Gastrocnemius medialis (tissue), 4 donors: ENCODE measurements around the gene CUL9. TPM values are rescaled to one million over a fixed set of nuclear protein-coding genes. Genes with fewer than 3 reads are reported as not detected.

Source experiments
- ATAC-seq, 2 donors: fragments of 150-250 bp; one replicate each; pipeline ENCODE4 v1.9.1; 2016
- DNase-seq, 2 donors: peaks; one replicate each; pipeline ENCODE4 v3.0.0-alpha.2; 2019
- H3K27ac ChIP-seq, 4 donors: fragments of 200-600 bp; sonication (generic); 1 replicate in 1 of 4; 2 replicates in 3 of 4; pipeline ENCODE4 v1.5.1; 2016 to 2018; ENCODE audit warnings: mild to moderate bottlenecking in 2 of 4, moderate library complexity in 1 of 4
- H3K27me3 ChIP-seq, 3 donors: fragments of 200-600 bp; sonication (generic) in 2 of 3; 1 replicate in 1 of 3; 2 replicates in 2 of 3; pipeline versions ENCODE4 v1.5.1 to v1.6.0; 2016 to 2019; ENCODE audit warnings: mild to moderate bottlenecking in 1 of 3, moderate library complexity in 1 of 3
- H3K36me3 ChIP-seq, 2 donors: fragments of 200-600 bp; sonication (generic) in 1 of 2; one replicate each; pipeline ENCODE4 v1.5.1; 2017 to 2018
- H3K4me1 ChIP-seq, 2 donors: fragments of 200-600 bp; sonication (generic) in 1 of 2; one replicate each; pipeline ENCODE4 v1.5.1; 2016 to 2017; ENCODE audit warnings: mild to moderate bottlenecking in 2 of 2
- H3K4me3 ChIP-seq, 4 donors: fragments of 200-600 bp; sonication (generic) in 3 of 4; 1 replicate in 1 of 4; 2 replicates in 3 of 4; pipeline ENCODE4 v1.5.1; 2016 to 2019; ENCODE audit warnings: mild to moderate bottlenecking in 2 of 4
- H3K9me3 ChIP-seq, 3 donors: fragments of 200-600 bp; sonication (generic) in 2 of 3; 1 replicate in 1 of 3; 2 replicates in 2 of 3; pipeline ENCODE4 v1.5.1; 2016 to 2019
- POLR2A ChIP-seq, 2 donors: fragments of 450-650 bp; IDR thresholded peaks; one replicate each; pipeline ENCODE4 v1.6.1; 2017; ENCODE audit warnings: antibody characterized with exemption in 2 of 2, mild to moderate bottlenecking in 2 of 2, moderate library complexity in 2 of 2
- in situ Hi-C, 4 donors: fragments of 200-750 bp; cut with MboI; loops; one replicate each; pipeline versions ENCODE4 v1.15.0 to v1.8.0; 2017; ENCODE audit warnings: low sequenced_read_pairs in 4 of 4
- intact Hi-C: fragments of 100-400 bp; cut with DNase I; formaldehyde crosslinking; loops from one replicate; pipeline ENCODE4 v1.15.1; 2023; ENCODE audit warnings: low total_unique reads
- total RNA-seq, 4 donors: library from RNA; depleted of rRNA; stranded (reverse); fragments of >200 nt; gene quantifications; one replicate each; pipeline versions ENCODE4 v1.1.0 to v1.2.3, GENCODE V29; 2016
- TF ChIP-seq, protein P1 (sequence below), 5 experiments: fragments of 450-650 bp in 3 of 5; fragments of 200-600 bp in 2 of 5; sonication (generic) in 2 of 5; IDR thresholded peaks in 4 of 5; conservative IDR thresholded peaks in 1 of 5; 1 replicate in 4 of 5; 2 replicates in 1 of 5; pipeline ENCODE4 v1.5.1; 2016 to 2019; ENCODE audit warnings: antibody characterized with exemption in 5 of 5, mild to moderate bottlenecking in 3 of 5, moderate library complexity in 3 of 5

CUL9 gene
- total RNA-seq, 4 donors from 2014 or later = 5.3 to 20.1 (median 7.1) TPM

DNA sequence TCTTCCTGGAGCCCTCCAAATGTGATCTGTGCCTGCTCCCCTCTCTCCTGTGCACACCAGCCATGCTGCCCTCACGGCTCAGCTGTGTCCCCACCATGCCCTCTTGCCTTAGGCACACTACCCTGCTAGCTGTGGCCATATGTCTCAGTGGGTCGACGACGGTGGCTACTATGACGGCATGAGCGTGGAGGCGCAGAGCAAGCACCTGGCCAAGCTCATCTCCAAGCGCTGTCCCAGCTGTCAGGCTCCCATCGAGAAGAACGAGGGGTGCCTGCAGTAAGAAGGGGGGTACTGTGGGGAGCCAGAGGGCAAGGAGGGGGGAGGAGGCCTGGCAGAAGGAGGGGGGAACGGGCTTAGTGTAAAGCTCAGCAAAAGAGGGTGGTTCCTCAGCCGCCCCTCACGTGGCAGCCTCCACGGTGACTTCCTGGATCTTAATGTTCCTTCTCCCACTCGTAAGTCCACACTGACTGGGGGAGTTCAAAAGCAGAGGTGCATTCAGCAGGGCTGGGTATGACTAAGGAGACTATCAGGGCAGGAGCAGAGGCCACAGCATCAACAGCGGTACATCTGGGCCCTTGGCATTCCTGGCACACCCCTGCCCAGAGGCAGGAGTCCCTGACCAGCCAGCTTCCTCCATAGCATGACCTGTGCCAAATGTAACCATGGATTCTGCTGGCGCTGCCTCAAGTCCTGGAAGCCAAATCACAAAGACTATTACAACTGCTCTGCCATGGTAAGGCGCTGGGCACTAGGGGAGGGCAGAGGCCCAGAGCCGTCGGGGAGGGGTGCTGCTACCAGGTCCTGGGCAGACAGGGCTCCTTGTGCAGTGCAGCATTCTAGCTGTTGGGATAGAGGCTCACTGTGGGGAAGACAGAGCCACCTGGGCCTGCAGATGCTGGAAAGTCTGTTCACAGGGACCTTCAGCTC lies 39.3 kb downstream of the CUL9 start:
- intact Hi-C loops = no loop called here
- Histone ChIP-seq H3K4me1 (no peaks in the 10 kb centered on the region), H3K9me3 (no peaks in the 10 kb centered on the region), H3K4me3 (no peak overlapping the region), H3K36me3 (peaks cover 0 to 53% of the 10 kb centered on the region in 2 donors), H3K27me3 (no peaks in the 10 kb centered on the region), H3K27ac (no peak overlapping the region)
- no peak for DNase-seq
- in situ Hi-C loops = no loop called here
- ATAC-seq = no peak
- TF ChIP-seq, protein P1, sequence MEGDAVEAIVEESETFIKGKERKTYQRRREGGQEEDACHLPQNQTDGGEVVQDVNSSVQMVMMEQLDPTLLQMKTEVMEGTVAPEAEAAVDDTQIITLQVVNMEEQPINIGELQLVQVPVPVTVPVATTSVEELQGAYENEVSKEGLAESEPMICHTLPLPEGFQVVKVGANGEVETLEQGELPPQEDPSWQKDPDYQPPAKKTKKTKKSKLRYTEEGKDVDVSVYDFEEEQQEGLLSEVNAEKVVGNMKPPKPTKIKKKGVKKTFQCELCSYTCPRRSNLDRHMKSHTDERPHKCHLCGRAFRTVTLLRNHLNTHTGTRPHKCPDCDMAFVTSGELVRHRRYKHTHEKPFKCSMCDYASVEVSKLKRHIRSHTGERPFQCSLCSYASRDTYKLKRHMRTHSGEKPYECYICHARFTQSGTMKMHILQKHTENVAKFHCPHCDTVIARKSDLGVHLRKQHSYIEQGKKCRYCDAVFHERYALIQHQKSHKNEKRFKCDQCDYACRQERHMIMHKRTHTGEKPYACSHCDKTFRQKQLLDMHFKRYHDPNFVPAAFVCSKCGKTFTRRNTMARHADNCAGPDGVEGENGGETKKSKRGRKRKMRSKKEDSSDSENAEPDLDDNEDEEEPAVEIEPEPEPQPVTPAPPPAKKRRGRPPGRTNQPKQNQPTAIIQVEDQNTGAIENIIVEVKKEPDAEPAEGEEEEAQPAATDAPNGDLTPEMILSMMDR (IDR thresholded peaks at IDR 0.05 in 4 of 5, conservative IDR thresholded peaks at IDR 0.05 in 1 of 5) = no peak
- no peak for TF ChIP-seq POLR2A (IDR thresholded peaks at IDR 0.05)

DNA sequence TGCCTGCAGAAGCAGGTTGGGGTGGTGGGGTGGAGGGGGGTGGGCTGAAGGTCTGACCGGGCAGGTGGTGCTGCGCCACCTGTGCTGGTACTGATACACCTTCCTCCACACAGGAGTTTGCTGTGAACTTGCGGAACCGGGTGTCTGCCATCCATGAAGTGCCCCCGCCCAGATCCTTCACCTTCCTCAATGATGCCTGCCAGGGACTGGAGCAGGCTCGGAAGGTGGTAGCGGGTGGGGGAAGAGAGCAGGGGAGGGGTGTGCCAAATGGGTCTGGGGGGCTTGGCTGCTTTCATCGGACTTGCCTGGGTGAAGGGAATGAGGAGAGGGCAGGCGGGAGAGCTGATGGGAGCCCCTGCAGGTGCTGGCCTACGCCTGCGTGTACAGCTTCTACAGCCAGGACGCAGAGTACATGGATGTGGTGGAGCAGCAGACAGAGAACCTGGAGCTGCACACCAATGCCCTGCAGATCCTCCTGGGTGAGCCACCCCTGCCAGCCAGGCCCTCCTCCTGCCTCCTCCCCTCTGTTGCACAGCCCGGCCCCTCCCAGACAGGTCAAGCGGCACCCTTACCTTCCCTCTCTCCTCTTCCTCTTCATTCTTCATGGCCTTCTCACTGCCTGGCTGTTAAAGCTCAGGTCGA lies 40.5 kb downstream of the CUL9 start:
- intact Hi-C loops = no loop called here
- TF ChIP-seq, protein P1 (IDR thresholded peaks at IDR 0.05 in 4 of 5, conservative IDR thresholded peaks at IDR 0.05 in 1 of 5) = no peak
- TF ChIP-seq POLR2A (IDR thresholded peaks at IDR 0.05) = no peak
- no peaks in the 10 kb centered on the region for H3K9me3 ChIP-seq
- in situ Hi-C loops = no loop called here
- no peaks in the 10 kb centered on the region for H3K27me3 ChIP-seq
- DNase-seq = no peak
- no peak overlapping the region for H3K4me3 ChIP-seq
- no peak for ATAC-seq
- peaks cover 0 to 41% of the 10 kb centered on the region in 2 donors for H3K36me3 ChIP-seq
- no peak overlapping the region for H3K27ac ChIP-seq
- H3K4me1 ChIP-seq = no peaks in the 10 kb centered on the region

DNA sequence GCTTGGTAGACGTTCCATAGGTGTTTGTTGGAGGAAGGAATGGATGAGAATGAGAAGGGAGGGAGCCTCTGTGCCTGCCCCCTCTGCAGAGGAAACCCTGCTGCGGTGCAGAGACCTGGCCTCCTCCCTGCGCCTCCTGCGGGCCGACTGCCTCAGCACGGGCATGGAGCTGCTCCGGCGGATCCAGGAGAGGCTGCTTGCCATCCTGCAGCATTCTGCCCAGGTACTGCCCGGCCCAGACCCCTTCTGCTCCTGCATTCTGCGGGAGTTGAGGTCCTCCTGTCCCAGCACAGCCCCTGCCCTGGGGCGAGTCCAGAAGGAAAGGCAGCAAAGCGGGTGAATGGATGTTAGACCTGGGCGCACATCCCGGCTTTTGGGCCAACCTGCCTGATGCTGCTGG lies 41.2 kb downstream of the CUL9 start:
- Histone ChIP-seq H3K36me3 (peaks cover 0 to 35% of the 10 kb centered on the region in 2 donors), H3K4me1 (no peaks in the 10 kb centered on the region), H3K4me3 (no peak overlapping the region), H3K27ac (no peak overlapping the region), H3K9me3 (no peaks in the 10 kb centered on the region), H3K27me3 (no peaks in the 10 kb centered on the region)
- intact Hi-C loops = no loop called here
- no peak for DNase-seq
- in situ Hi-C loops = no loop called here
- no peak for ATAC-seq
- TF ChIP-seq, protein P1 (IDR thresholded peaks at IDR 0.05 in 4 of 5, conservative IDR thresholded peaks at IDR 0.05 in 1 of 5) = no peak
- TF ChIP-seq POLR2A (IDR thresholded peaks at IDR 0.05) = no peak

DNA sequence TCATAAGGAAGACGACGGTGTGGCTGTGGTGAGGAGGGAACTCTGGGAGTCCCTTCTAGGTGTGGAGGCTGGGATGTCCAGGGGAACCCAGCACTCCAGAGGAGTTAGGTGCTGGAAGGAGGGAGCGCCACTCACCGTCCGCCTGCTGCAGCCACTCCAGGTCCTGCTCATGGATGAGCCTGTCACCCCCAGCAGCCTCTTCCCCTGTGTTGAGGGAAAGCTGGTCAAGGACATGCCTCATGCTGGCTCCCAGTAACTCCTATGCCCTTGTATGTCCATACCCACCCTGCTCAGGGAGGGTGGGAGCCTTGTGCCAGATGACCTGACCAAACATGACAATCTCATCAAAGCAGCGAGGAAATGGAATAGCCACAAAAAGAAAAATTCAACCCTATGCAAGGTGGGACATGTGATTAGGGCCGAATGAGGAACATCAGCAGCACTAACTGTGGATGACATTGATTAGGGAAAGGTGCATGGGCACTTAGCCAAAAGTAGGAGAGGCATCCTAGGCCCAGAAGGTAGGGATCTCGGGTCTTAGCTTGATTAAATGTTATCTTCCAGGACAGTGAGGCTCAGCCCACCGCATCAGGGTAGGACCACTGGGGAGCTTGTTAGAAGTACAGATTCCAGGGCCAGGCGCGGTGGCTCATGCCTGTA lies 44.3 kb downstream of the CUL9 start:
- ATAC-seq (no peak), DNase-seq (no peak)
- intact Hi-C loops (no loop called here), in situ Hi-C loops (loop anchor here in 1 of 4 donors (25.0 kb wide), 1 partner anchor 286 kb away; the partner anchor contains the start of genes LRRC73, POLR1C and YIPF3)
- no peaks in the 10 kb centered on the region for H3K27me3 ChIP-seq
- peaks cover 0 to 20% of the 10 kb centered on the region in 2 donors for H3K36me3 ChIP-seq
- H3K4me3 ChIP-seq = no peak overlapping the region
- no peaks in the 10 kb centered on the region for H3K9me3 ChIP-seq
- H3K27ac ChIP-seq = no peak overlapping the region
- TF ChIP-seq, protein P1 (IDR thresholded peaks at IDR 0.05 in 4 of 5, conservative IDR thresholded peaks at IDR 0.05 in 1 of 5) = no peak
- no peak for TF ChIP-seq POLR2A (IDR thresholded peaks at IDR 0.05)
- H3K4me1 ChIP-seq = peaks cover 4 to 6% of the 10 kb centered on the region in 2 donors
